Measurements from ENCODE around the gene PNKD. TPM values are rescaled to one million over a fixed set of nuclear protein-coding genes. Genes with fewer than 3 reads are reported as not detected.

Gene PNKD
- total RNA-seq, 1 experiment from 2014 or later: 25.5 TPM

- peak; percentile 72 for DNase-seq (ENCODE audit: low read depth, low spot score)
- in situ Hi-C loops (cut with HindIII; ENCODE audit: low pct_unique_long_range_greater_than_20kb, low sequenced_read_pairs): no loop called here
Measured at GRCh38 chr2:218322768-218323525, 52.6 kb downstream of the PNKD start.

DNA sequence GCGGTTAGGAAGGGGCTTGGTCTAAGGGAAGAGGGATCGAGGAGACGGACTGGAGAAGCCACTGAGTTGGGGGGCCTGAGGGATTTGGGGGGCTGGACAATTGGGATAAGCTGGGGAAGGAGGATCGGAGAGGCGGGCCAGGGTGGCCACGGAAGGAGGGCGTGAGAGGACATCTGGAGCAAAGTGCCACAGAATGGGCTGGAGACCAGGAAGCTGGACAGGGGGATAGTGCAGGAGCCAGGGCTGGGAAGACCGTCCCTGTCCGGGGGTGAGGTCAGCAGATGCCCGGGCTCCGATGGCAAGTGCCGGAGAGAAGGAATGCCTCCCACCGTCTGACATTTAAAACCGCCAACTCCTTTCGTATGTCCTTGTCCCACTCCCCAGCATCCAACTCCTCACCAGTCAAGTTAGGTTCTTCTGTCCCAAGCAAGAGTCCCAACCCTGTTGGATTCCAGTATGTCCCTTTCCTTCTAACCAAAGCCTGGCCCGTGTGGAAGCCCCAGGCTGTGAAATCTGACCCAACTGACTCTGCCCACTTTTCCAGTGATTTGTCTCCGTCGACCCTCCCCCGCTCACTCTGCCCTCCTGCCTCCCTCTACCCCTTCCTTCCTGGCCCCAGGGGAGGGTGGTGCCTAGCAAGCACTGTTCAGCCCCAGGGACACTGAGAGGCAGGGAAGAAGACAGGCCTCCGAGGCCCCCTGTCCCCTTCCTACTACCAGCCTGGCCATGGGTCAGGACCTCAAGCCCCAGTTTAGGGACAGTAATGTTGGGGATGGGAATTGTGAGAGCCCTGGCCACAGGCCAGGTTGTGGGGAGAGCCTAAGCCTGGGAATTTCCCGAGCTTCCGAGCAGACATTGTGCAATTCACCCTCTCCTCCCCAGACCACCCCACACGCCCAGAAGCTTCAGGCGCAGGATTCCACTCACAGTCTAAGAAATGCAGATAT is 53.5 kb downstream of the PNKD start:
- in situ Hi-C loops (cut with HindIII; ENCODE audit: low pct_unique_long_range_greater_than_20kb, low sequenced_read_pairs): no loop called here
- peak; percentile 34 for DNase-seq (ENCODE audit: low read depth, low spot score)

- in situ Hi-C loops (cut with HindIII; ENCODE audit: low pct_unique_long_range_greater_than_20kb, low sequenced_read_pairs): no loop called here
- no peak for DNase-seq (ENCODE audit: low read depth, low spot score)
Measured at GRCh38 chr2:218325566-218326160, 55.3 kb downstream of the PNKD start.

DNA sequence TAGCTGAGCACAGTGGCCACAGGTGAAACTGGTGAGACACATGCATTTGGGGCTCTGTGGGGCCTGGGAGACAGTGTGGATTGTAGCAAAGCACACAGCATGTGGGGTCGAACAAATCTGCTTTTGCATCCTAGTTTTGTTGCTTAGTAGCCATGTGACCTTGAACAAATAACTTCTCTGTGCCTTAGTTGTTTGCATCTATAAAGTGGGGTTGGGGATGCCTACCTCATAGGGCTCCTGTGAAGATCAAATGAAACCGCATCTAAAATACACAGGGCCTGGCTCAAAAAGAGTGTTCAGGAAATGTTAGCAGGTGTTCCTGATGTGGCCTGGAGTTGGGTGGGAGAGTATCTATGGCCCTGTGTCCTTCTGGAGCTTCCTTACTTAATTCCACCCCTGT is 56.0 kb downstream of the PNKD start:
- in situ Hi-C loops (cut with HindIII; ENCODE audit: low pct_unique_long_range_greater_than_20kb, low sequenced_read_pairs): no loop called here
- no peak for DNase-seq (ENCODE audit: low read depth, low spot score)

DNA sequence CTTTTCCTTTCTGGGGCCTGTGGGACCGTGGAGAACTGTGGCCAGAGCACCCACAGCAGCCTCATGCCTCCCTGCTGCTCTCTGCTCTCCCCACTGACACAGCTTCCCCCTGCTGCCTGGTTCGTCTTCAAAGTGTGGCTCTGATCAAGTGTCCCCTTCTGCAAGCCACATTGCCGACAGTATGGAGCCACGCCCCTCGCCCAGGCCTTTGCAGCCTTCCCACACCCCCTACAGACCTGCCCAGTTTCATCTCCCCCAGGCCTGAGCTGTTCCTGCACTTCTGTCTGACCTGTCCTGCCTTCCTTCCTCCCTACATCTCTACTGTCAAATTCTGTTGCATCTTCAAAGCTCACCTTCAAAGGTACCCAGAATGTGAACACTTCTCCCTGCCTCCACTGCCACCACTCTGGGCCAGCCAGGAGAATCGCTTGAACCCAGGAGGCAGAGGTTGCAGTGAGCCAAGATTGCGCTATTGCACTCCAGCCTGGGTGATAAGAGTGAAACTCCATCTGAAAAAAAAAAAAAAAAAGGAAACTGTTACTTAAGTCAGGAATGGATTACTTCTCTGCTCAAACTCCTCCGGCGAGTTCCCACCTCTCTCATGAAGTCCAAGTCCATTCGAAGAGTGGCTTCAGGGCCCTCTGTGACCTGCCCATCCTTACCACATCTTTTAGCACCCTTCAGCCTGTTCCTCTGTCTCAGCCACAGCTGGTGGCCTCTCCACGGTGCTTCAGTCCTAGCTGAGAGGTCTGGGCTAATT is 57.3 kb downstream of the PNKD start:
- no peak for DNase-seq (ENCODE audit: low read depth, low spot score)
- in situ Hi-C loops (cut with HindIII; ENCODE audit: low pct_unique_long_range_greater_than_20kb, low sequenced_read_pairs): no loop called here

- no peak for DNase-seq (ENCODE audit: low read depth, low spot score)
- in situ Hi-C loops (cut with HindIII; ENCODE audit: low pct_unique_long_range_greater_than_20kb, low sequenced_read_pairs): no loop called here
Measured at GRCh38 chr2:218328294-218328693, 58.0 kb downstream of the PNKD start.

DNA sequence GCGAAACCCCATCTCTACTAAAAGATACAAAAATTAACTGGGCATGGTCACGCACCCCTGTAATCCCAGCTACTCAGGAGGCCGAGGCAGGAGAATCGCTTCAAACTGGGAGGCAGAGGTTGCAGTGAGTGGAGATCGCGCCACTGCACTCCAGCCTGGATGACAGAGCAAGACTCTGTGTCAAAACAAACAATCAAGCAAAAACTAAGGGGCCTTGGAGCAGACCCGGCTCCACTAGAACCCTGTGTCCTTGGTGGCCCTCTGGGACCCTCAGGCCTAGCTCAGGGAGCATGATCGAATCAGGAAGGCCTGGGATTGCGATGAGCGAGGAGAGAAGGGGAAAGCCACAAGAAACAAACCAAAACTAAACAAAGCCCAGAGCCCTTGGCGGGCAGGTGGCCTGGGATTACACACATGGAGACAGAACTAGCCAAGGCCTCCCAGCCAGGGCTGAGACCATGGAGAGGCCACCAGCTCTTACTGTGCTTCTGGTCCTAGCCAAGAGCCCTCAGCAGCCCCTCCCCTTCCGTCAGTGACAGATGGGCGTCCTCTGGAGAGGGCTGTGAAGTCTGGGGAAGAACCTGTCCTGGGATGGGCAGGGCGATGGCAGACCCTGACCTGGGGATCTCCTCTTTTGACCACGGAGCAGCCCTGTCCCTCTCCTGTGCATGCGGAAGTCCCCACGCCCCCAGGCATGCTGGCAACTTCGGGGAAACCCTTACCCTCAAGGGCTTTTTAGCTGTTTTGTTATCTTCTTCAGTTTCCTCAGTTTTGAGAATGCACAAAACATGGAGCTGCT is 58.9 kb downstream of the PNKD start:
- in situ Hi-C loops (cut with HindIII; ENCODE audit: low pct_unique_long_range_greater_than_20kb, low sequenced_read_pairs): no loop called here
- DNase-seq (ENCODE audit: low read depth, low spot score): no peak

DNA sequence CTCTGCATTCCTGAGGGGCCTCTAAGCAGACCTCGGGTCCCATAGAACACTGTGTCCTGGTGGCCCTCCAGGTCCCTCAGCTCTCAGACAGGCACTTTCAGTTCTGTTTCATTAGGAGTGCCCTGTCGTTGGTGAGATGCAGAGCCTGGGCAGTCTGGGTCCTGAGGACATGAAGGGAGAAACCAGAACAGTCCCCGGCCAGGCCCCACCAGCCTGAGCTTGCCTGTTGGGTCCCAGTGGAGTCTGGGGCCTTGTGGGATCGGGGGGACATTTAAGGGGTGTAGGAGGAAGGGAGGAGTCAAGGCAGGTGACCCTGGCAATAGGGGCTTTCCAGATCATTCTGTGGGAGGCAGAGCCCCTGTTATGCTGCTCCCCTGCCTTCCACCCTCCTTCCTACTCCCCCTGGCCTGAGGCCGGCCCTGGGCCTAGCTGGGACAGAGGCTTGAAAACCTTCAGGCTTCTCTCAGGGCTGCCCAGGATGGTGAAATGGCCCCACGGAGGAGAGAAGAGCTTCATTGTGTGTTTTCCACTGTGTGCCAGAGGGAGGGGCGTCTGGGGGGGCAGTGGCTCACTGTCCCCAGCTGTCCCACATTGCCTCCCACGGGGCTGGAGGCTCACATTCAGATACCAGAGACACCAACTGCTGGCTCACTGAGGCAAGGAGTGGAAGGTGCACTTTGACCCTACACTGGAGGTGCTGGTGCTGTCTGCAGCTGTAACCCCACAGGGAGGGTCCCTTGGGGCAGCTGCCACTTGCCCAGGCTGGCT is 59.7 kb downstream of the PNKD start:
- in situ Hi-C loops (cut with HindIII; ENCODE audit: low pct_unique_long_range_greater_than_20kb, low sequenced_read_pairs): no loop called here
- no peak for DNase-seq (ENCODE audit: low read depth, low spot score)

DNA sequence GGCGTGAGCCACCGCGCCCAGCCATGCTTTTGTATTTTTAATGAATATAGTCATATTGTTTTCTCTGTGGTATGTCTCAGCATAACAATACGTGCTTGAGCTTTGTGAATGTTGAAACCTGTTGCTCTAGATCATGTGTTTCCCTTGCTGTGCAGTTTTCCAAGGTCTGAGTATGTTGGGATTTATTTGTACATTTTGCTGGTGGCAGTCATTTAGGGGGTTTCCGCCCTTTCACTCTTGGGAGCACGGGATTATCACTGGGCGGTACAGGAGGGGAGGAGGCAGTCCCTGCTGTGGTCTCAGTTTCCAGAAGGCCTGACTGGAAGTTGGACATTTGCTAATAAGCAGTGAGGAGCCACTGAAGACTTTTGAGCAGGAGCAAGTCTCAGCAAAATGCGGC is 61.4 kb downstream of the PNKD start:
- no peak for DNase-seq (ENCODE audit: low read depth, low spot score)
- in situ Hi-C loops (cut with HindIII; ENCODE audit: low pct_unique_long_range_greater_than_20kb, low sequenced_read_pairs): no loop called here

DNA sequence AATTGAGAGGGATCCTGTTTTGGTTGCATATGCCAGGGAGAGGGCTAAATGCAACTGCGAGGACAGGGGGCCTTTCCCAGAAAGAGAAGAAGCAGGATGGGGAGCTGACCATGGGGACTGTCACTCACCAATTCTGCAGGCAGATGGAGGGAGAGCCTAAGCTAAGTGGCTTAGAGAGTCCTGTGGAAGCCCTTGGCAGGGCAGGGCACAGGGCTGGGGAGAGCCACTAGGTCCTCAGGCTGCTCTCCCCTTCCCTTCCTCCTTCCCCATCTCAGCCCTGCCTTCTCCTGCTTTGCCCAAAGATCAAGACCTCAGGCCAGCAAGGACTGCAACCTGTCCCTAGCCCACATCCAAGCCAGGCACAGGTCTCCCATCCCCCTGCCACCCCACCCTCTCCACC is 62.0 kb downstream of the PNKD start:
- DNase-seq (ENCODE audit: low read depth, low spot score): no peak
- in situ Hi-C loops (cut with HindIII; ENCODE audit: low pct_unique_long_range_greater_than_20kb, low sequenced_read_pairs): no loop called here

- in situ Hi-C loops (cut with HindIII; ENCODE audit: low pct_unique_long_range_greater_than_20kb, low sequenced_read_pairs): no loop called here
- DNase-seq (ENCODE audit: low read depth, low spot score): no peak
Measured at GRCh38 chr2:218332920-218333645, 62.8 kb downstream of the PNKD start.

DNA sequence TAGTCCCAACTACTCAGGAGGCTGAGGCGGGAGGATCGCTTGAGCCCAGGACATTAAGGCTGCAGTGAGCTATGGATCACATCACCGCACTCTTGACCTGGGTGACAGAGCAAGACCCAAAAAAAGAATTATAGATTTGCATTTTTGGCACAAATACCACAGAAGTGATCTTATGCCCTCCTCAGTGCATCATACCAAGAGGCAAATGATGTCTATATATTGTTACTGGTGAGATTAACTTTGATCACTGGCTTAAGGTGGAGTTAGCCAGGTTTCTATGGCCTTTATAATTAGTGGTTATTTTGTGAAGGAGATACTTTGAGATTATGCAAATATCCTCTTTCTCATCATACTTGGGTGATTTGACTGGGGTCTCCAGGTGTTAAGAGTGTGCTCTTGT is 64.2 kb downstream of the PNKD start:
- in situ Hi-C loops (cut with HindIII; ENCODE audit: low pct_unique_long_range_greater_than_20kb, low sequenced_read_pairs): no loop called here
- no peak for DNase-seq (ENCODE audit: low read depth, low spot score)

DNA sequence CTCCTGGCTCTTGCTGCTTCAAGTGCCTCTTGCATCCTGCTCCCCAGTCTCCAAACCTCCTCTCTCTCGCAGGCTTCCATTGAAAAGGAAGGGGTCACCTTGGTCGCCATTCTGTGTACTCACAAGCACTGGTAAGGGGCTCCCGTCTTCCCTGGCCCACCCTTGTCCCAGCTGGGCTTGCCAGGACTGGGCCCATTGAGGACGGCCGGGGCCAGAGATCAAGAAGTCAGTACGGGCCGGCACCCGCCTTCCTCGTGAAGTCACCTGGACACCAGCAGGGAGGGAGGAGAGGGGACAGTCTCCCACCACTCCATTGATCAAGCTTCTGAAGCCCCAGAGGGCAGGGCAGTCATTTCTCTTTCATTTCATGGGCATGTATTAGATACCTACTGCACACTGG is 70.3 kb downstream of the PNKD start:
- no peak for DNase-seq (ENCODE audit: low read depth, low spot score)
- in situ Hi-C loops (cut with HindIII; ENCODE audit: low pct_unique_long_range_greater_than_20kb, low sequenced_read_pairs): no loop called here

DNA sequence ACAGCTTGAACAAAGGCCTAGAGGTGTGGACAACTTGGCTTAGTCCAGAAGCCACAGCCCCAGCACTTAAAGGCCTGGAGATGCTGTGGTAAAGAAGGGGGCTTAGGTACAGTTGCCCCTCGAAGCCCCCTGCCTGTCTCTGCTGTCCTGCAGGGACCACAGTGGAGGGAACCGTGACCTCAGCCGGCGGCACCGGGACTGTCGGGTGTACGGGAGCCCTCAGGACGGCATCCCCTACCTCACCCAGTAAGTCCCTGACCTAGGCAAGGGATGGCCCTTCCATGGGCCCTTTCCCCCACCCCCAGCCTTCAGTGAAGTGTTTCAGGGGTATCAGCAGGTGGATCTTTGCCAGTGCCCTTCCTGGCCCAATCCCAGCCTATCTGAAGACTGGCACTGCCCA is 71.1 kb downstream of the PNKD start:
- in situ Hi-C loops (cut with HindIII; ENCODE audit: low pct_unique_long_range_greater_than_20kb, low sequenced_read_pairs): no loop called here

GRCh38 chr2:218342837-218343236 is 72.5 kb downstream of the PNKD start:
- peak; percentile 8 for DNase-seq (ENCODE audit: low read depth, low spot score)
- in situ Hi-C loops (cut with HindIII; ENCODE audit: low pct_unique_long_range_greater_than_20kb, low sequenced_read_pairs): no loop called here

More for the DNA sequence above, 71.1 kb downstream of the PNKD start:
- DNase-seq (ENCODE audit: low read depth, low spot score): no peak

DNA sequence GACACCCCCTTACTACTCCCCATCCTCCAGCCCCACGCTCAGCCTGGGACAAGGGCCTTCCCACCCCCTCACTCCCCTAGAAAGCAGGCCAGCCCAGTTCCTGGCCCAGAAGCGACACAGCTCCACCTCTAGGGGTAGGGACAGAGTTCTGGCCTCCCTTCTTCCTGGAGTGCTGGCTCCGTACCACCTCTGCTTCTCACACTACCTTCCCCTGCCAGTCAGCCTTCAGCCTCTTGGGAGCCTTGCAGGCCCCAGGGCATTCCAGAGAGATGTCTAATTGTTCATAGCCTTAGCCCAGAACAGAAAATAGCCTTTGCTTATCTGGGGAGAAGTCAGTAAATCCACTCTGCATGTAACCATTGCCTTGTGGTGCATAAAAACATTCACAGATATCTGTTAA is 73.3 kb downstream of the PNKD start:
- in situ Hi-C loops (cut with HindIII; ENCODE audit: low pct_unique_long_range_greater_than_20kb, low sequenced_read_pairs): no loop called here
- DNase-seq (ENCODE audit: low read depth, low spot score): peak; percentile 28

All from SK-MEL-5 (cell line).